Stimulated activated CD4-positive, alpha-beta T cell treated with anti-CD3 and anti-CD28 coated beads, TNF-alpha, amount 100 ng/mL, for 4 hours (primary cell): Measurements from ENCODE around the gene SLC8A3.

Experiments used
- DNase-seq, 3 experiments: peaks; one replicate each; pipeline ENCODE4 v3.0.0-alpha.2; 2020; ENCODE audit warnings: low read depth in 3 of 3

The SLC8A3 gene

DNA sequence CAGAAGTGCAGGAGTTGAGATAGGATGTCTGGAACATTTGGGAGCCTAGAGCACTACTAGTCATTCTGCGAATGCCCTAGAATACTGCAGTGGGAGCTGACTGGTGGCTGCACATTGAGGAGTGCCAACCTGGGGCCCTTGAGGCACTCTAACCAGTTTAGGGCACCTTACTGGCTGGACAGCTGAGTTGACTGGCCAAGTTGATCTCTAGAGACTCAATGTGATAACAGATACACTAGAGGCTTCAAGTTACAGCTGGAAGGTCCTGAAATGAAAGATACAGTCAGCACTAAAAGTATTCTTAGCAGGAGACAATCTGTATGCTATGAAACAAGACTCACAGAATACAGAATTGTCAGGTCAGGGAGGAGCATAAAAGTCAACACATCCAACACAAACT is 8.0 kb downstream of the SLC8A3 start:
- no peak for DNase-seq

DNA sequence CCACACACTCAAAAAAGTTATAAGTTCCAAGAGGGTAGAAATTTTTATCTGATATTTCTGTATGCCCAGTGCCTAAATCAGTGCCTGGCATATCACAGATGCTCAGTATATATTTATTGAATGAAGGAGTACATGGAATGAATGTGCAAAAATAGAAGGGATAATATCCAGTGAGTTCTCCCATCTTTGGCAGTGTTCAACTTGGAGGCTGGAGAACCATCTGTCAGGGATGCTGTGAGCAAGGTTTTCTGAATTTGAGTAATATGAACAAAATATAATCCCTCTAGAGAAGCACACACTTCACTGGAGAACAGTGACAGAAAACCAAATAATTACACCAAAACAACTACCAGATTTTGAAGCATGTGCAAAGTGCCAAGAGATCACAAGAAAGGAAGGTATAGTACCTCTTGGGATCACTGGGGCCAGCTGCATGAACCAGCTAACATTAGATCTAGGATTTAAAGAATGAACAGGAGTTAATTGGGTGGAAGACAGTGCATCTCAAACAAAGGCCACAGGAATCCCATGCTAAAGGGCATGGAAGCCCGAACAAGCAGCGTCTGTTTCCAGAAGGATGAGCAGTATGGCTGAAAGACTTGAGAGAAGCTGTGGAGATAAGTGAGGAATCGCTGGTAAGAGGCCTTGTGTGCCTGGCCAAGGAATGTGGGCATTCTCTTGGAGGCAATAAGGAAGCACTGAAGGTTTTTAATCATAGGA is 11.5 kb downstream of the SLC8A3 start:
- DNase-seq, result no peak

DNA sequence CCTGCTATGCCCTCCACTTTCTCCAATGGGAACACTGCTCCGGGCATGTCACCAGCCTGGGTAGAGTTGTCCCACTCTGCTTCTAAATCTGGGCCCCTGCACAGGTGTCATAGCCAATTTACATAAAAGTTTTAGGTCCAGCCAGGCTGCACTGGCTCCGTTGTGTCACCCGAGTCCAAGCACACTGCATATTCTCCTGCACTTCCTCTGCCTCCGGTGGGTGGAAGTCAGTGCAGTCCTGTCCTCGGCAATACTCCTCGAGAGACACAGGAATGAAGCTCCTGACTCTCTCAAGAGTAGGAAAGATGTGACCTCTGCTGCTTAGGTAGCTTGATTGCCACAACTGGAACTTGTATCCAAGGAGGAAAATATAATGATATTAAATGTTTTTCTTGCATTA is 15.2 kb downstream of the SLC8A3 start:
- no peak for DNase-seq

DNA sequence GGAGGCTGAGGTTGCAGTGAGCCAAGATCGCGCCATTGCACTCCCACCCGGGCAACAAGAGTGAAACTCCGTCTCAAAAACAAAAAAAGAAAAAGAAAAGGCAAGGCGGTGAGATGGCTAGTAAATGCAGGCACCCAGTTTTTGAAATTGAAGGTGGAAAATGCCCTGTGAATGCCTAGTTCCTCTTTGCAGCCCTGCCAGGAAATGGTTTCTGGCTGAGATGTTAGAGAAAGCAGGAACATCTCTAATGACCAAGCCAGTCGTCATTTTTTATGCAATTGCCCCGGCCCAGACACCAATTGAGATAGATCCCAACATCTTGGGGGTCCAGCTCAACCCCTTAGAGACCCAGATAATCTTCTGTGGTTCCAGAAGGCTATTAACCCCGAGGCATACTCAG is 17.0 kb downstream of the SLC8A3 start:
- no peak for DNase-seq

DNA sequence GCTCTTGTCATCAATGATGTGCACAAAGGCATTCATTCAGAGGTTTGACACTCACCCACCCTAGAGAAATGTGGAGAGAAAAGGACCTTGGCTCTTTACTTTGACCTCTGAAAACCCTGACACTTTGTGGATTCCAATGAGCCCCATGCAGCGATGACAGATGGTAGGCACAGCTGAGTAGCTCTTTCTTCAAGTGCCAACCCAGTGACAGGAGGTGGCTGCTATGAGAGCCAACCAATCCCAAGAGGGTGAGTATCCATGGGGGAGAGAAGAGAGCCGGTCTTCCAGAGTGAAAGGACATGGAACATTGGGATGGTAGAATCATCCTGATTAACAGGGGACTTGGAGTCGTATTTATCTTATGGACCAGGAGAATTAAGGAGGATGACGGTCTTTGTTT is 17.8 kb downstream of the SLC8A3 start:
- no peak for DNase-seq

DNA sequence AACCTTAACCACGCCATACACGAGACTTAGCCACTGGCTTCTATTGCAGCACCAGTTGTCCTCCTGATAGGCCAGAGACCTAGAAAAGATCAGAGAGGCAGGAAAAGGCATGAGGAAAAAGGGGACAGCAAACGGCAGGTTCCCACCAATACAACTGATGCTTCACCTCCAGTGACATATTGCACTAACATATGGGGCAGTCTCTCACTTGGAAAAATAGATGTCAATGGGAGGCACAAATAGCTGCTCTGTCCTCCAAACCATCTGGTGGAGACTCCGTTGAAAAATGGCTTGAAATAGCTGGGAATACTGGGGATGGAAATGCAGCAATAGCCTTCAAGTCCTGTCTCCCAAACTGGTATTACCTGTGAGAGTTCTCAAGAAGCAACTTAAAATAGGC is 20.3 kb downstream of the SLC8A3 start:
- DNase-seq, result no peak

DNA sequence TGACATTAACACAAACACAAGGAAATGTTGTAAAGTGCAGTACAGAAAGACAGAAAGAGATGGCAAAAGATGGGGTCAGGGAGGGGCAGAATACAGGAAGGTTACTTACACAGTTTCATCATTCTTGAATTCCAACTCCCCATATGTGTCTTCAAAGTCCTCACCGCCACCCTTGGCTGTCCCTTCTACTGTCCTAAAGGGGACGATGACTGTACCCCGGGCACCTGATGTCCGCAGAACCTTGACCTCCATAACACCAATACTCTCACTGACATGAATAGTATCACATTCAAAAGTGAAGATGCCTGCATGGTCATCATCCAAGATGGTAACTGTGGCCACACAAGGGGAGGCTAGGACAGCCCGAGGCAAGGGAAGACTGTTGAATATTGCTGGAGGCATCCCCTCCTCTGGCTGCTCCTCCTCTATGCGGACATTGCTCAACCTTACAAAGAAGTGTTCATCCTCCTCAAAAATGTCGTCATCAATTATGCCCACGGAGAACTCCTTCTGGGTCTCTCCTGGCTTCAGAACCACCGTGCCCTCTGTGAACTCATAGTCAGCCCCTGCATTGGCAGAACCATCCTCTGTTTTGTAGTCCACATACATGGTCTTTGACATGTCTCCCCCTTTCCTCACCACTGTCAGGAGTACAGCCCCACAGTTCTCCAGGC is 22.1 kb downstream of the SLC8A3 start:
- DNase-seq, result no peak

GRCh38 chr14:70162358-70162757 is 26.4 kb downstream of the SLC8A3 start:
- DNase-seq, result no peak

GRCh38 chr14:70156592-70156991 is 32.2 kb downstream of the SLC8A3 start:
- DNase-seq, result no peak

- no peak for DNase-seq
Observed at GRCh38 chr14:70152704-70153103, 36.0 kb downstream of the SLC8A3 start.

DNA sequence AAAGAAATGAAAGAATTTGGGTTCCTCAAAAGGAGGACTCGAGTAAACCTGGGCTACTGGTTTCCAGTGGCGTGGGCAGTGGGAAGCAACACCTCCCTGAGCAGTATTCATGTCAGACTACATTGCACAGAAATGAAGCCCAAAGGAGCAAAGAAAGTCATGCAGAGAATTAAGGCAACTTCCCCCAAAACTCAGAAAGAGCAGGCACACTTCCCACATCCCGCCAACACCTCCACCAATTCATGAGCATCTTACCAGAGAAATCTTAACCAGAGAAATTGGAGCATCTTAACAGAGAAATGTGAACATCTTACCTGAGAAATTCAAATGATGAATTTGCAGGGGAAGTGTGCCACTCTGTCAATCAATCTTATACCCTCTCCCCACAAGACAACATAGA is 36.7 kb downstream of the SLC8A3 start:
- DNase-seq, result no peak

DNA sequence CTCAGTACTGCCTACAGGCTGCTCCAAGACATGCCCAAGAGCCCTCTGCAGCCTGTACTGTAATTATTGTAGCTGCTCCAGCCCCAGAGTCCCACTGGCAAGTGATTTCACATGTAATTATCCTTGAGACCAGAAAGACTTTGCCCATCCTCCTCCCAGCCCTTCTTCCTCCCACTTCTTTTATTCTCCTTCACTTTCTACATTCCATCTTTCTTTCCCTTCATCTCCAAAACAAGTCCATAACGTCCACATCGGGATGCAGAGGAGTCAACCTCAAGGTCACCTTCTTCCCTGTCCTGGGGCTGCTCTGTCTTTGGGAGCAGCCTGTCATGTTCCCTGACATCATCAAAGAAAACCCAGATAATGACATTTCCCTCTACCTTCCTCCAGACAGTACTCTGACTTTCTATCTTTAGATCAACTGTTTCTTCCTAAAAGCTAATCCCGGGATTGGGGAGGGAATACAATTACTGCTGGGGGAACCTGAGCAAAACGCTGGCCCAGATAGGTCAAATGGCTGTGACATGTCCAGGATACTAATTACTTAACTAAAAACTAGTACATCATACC is 39.1 kb downstream of the SLC8A3 start:
- DNase-seq, result no peak

GRCh38 chr14:70148911-70149595 is 39.7 kb downstream of the SLC8A3 start:
- DNase-seq, result no peak

DNA sequence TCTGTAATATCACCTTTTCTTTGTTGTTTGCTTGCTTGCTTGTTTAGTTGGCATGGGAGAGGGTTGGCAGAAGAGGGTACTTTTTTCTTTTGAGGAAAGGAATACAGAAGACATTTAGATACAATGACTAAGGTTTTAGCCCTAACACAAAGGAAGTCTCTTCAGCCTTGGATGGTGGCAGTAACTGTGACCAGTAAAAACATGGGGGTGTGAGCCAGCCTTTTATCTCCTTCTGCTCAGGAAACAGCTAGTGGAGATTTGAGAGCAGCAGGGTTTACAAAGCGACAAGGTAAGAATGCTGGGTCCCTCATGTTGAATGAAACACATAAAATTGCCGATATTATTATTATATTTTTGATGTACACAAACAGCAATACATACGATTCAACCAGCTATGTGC is 40.4 kb downstream of the SLC8A3 start:
- no peak for DNase-seq

DNA sequence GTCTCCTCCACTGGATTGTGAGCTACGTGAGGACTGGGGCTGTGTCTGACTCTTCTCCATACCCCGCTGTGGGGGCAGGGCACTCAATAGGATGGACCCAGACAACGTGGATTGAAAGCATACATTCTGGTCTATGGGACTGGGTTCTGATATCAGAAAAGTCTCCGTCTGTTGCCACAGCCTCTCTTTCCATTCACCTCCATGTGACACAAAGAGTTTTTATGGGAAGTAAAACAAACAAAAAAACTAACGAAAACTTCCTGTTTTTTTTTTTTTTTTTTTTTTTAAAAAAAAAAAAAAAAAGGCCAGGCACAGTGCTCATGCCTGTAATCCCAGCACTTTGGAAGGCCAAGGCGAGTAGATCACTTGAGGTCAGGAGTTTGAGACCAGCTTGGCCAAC is 44.7 kb downstream of the SLC8A3 start:
- DNase-seq, result no peak

GRCh38 chr14:70143306-70143705 is 45.4 kb downstream of the SLC8A3 start:
- DNase-seq, result no peak

DNA sequence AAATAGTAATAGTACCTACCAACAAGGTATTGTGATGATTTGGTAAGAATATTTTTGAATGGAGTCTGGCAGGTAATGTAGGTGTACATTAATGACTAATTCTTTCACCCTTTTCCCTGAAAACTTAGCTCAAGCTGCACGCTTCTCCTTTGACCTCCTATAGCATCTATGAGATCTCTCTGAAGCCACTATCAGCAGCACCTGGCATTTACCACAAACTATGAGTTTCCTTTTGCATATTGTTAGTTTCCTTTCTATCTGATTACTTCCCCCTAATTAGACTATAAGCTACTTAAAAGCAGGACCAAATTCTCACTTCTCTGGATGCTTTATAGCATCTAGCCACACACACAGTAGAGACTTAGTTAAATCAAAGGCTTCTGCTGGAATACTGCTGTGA is 48.1 kb downstream of the SLC8A3 start:
- no peak for DNase-seq

GRCh38 chr14:70139384-70139783 is 49.4 kb downstream of the SLC8A3 start:
- no peak for DNase-seq

GRCh38 chr14:70137788-70138187 is 51.0 kb downstream of the SLC8A3 start:
- DNase-seq, result no peak

DNA sequence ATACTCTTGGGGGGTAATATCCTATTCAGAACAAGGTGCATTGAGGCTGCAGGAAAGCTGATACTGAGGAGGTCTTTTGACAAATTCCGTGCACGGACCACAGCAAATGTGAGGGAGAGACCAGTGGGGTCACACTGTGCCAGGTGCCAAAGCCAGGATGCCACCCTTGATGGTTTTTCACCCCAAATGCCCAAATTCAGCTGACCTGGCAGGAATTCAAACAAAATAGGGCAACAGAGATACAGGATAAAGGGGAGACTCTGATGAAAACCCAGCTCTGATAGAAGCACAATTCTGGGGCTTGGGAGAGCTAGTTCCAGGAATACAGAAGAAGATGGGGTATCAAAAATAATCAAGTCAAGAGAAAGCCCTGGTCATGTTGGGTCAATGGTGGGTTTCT is 55.3 kb downstream of the SLC8A3 start:
- DNase-seq, result no peak

- no peak for DNase-seq
Observed at GRCh38 chr14:70130482-70130881, 58.3 kb downstream of the SLC8A3 start.

- DNase-seq, result no peak
Observed at GRCh38 chr14:70127186-70127585, 61.6 kb downstream of the SLC8A3 start.

GRCh38 chr14:70123796-70124195 is 65.0 kb downstream of the SLC8A3 start:
- DNase-seq, result no peak
